Testis (tissue), 2 donors: ENCODE results near the gene EFNA5.

ENCODE experiments used
- CTCF ChIP-seq, 3 experiments: fragments of 450-650 bp in 2 of 3; fragments of 200-600 bp in 1 of 3; sonication (generic) in 1 of 3; IDR thresholded peaks; one replicate each; pipeline ENCODE4 v1.5.1; 2016 to 2019; ENCODE audit warnings: antibody characterized with exemption in 3 of 3, mild to moderate bottlenecking in 2 of 3, moderate library complexity in 1 of 3
- POLR2A ChIP-seq: fragments of 450-650 bp; IDR thresholded peaks from one replicate; pipeline ENCODE4 v1.6.1; 2017; ENCODE audit warnings: antibody characterized with exemption, mild to moderate bottlenecking, moderate library complexity

DNA sequence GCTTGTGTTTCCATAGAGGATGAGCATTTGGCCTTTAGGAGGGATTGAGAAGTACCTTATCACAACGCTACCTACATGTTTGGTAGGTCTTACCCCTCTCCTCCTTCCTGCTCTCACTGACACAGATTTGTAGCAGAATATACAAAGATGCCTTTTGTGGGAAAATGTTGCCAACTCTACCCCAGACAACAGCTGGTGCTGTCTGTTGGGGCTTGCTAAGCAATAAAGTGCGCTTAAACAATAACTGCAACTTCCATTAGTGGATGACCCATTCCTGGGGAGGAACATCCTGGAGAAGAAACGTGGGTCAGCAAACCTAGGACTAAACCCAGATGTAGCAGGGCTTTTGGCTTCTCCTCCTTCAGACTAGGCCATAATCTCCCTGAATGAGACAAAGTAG, 174.3 kb downstream of the EFNA5 start:
- no peak for TF ChIP-seq POLR2A
- TF ChIP-seq CTCF (IDR thresholded peaks at IDR 0.05), result no peak
